ENCODE data around the gene ABHD5. TPM values are rescaled to one million over a fixed set of nuclear protein-coding genes. Genes with fewer than 3 reads are reported as not detected.

The ABHD5 gene
- total and polyA plus RNA-seq, 7 experiments from 2014 or later = 4.2 to 21.0 (median 6.4) TPM

DNA sequence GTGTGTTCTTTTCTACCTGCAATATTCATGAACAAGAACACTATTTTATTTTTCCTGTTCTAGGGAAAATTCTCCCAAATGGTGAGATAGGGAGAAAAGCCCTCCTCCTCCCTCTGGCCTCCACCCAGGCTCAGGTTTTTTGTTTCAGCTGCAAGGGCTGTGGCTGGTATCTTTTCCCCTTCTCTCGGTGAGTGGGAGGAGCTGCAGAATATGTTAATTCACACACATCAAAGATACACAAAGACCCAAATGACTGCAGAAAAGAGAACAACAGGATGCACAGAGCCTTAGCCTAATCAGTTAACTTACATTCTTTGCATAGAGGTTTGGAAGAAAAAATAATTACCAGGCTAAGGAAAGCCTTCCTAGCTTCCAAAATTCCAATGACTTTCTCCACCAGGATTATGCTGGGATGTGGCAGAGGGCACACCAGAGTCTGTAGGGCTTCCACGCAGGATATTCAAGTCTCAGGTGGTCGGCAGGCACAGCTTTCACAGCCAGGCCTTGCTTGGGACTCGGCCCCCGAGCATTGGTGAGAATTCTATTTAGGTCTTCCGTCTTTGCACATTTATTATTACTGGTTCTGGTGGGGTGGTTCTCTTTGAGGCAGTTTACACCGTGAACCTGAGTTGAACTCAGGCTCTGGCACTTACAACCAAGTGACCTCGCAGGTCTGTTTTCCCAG, 64.9 kb downstream of the ABHD5 start:
- ChIA-PET POLR2A (interaction anchor here (0.7 to 3.6 kb wide), 5 partner anchors 47 to 1104 kb away, joined by 3 to 12 read pairs (median 3); partner anchors contain the start of genes ABHD5 and ANO10), CTCF (interaction anchor here (1.3 to 2.4 kb wide), 2 partner anchors 13 to 56 kb away, joined by 3 to 10 read pairs; no protein-coding TSS in a partner anchor)
- H3K27ac ChIP-seq (ENCODE audit: low read depth, low read length) = peak overlapping the region; percentile 55
- no peaks in the 10 kb centered on the region for H3K9me3 Mint-ChIP-seq
- peak overlapping the region; percentile 9 to 74 (median 64) for H3K4me3 Mint-ChIP-seq
- no peaks in the 10 kb centered on the region for H3K36me3 ChIP-seq (ENCODE audit: control insufficient read depth in 2 of 3, insufficient read depth in 3 of 3, low read length in 3 of 3)
- H3K9me3 ChIP-seq (ENCODE audit: control insufficient read depth in 2 of 3, low read length in 3 of 3) = no peaks in the 10 kb centered on the region
- H3K4me1 Mint-ChIP-seq = peaks cover 19 to 63% (median 56%) of the 10 kb centered on the region in 7 donors
- H3K27me3 Mint-ChIP-seq = peaks cover 0 to 8% (median 0%) of the 10 kb centered on the region in 5 donors
- ATAC-seq (peak; percentile 91), DNase-seq (peak in 7 of 9 donors; percentile 37 to 74 (median 62))
- H3K27ac Mint-ChIP-seq = peak overlapping the region; percentile 47 to 98 (median 93)
- intact Hi-C loops (cut with micrococcal nuclease) = loop anchor here (1.0 to 5.0 kb wide), 9 partner anchors 14 to 593 kb away; partner anchors contain the start of genes ABHD5 (in 2 of the 2), ANO10 (in 2 of the 2) and TCAIM (in 1 of the 2)
- H3K36me3 Mint-ChIP-seq = peaks cover 0 to 8% (median 0%) of the 10 kb centered on the region in 5 donors
- H3K4me1 ChIP-seq (ENCODE audit: control insufficient read depth in 2 of 2, insufficient read depth in 2 of 2, low read length in 2 of 2) = peaks cover 8 to 43% of the 10 kb centered on the region in 2 donors
- H3K27me3 ChIP-seq (ENCODE audit: control insufficient read depth in 2 of 2, insufficient read depth in 2 of 2, low read length in 2 of 2) = no peaks in the 10 kb centered on the region
- H3K4me3 ChIP-seq (ENCODE audit: low read length) = peak overlapping the region; percentile 6

- H3K9me3 Mint-ChIP-seq = no peaks in the 10 kb centered on the region
- peaks cover 0 to 4% (median 0%) of the 10 kb centered on the region in 5 donors for H3K36me3 Mint-ChIP-seq
- Histone ChIP-seq H3K9me3 (ENCODE audit: control insufficient read depth in 2 of 3, low read length in 3 of 3) (no peaks in the 10 kb centered on the region), H3K4me1 (ENCODE audit: control insufficient read depth in 2 of 2, insufficient read depth in 2 of 2, low read length in 2 of 2) (peaks cover 8 to 43% of the 10 kb centered on the region in 2 donors), H3K27me3 (ENCODE audit: control insufficient read depth in 2 of 2, insufficient read depth in 2 of 2, low read length in 2 of 2) (no peaks in the 10 kb centered on the region), H3K4me3 (ENCODE audit: low read length) (no peak overlapping the region), H3K27ac (ENCODE audit: low read depth, low read length) (no peak overlapping the region), H3K36me3 (ENCODE audit: control insufficient read depth in 2 of 3, insufficient read depth in 3 of 3, low read length in 3 of 3) (no peaks in the 10 kb centered on the region)
- H3K4me1 Mint-ChIP-seq = peaks cover 19 to 59% (median 52%) of the 10 kb centered on the region in 7 donors
- peak overlapping the region; percentile 24 to 97 (median 87) for H3K27ac Mint-ChIP-seq
- ATAC-seq (no peak), DNase-seq (no peak)
- H3K27me3 Mint-ChIP-seq = peaks cover 0 to 9% (median 0%) of the 10 kb centered on the region in 5 donors
- POLR2A ChIA-PET = interaction anchor here (0.5 to 3.0 kb wide), 3 partner anchors 11 to 580 kb away, joined by 3 to 11 read pairs (median 4); partner anchors contain the start of gene TCAIM
- peak overlapping the region in 6 of 10 donors; percentile 12 to 58 (median 42) for H3K4me3 Mint-ChIP-seq
- CTCF ChIA-PET = interaction anchor here (0.7 to 1.3 kb wide), 3 partner anchors 11 to 213 kb away, joined by 3 read pairs; no protein-coding TSS in a partner anchor
- intact Hi-C loops (cut with micrococcal nuclease) = loop anchor here (5.0 kb wide), 5 partner anchors 65 to 595 kb away; partner anchors contain the start of genes ABHD5 (in 1 of the 2), ANO10 (in 1 of the 2) and TCAIM (in 1 of the 2)
Observed at GRCh38 chr3:43757666-43758321, 67.1 kb downstream of the ABHD5 start.

DNA sequence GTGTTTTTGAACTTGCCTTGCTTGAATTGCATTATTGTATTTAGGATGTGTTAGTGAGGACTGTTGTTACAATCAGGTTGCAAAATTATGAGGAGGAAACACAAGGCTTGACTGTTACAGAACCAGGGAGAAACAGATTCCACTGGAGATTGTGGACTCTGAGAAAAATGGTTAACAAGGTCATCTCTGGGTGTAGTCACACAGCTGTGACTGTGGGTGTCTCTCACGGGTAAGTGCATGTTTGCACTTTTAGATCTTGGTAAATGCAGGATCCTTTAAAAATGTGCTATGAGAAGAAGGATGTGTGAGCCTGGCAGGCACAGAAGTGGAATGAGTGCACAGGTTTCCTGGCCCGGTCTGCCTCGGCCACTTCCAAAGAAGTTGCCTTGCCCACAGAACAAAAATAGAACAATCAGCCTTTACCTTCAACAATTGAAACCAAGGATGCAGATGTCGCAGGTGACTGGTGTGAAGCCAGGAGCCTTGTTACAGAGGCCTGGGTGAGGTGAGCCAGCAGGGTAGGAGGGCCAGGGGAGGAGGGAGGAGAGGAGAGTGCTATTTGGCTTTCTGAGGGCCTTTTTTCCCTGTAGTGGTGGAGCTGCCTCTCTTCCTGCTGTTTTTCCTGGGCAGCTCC, 68.0 kb downstream of the ABHD5 start:
- Mint-ChIP-seq H3K4me1 (peaks cover 19 to 56% (median 52%) of the 10 kb centered on the region in 7 donors), H3K27ac (peak overlapping the region in 7 of 9 donors; percentile 42 to 97 (median 68))
- CTCF ChIA-PET = interaction anchor here (0.7 to 1.5 kb wide), 8 partner anchors 10 to 442 kb away, joined by 3 to 9 read pairs (median 3); no protein-coding TSS in a partner anchor

DNA sequence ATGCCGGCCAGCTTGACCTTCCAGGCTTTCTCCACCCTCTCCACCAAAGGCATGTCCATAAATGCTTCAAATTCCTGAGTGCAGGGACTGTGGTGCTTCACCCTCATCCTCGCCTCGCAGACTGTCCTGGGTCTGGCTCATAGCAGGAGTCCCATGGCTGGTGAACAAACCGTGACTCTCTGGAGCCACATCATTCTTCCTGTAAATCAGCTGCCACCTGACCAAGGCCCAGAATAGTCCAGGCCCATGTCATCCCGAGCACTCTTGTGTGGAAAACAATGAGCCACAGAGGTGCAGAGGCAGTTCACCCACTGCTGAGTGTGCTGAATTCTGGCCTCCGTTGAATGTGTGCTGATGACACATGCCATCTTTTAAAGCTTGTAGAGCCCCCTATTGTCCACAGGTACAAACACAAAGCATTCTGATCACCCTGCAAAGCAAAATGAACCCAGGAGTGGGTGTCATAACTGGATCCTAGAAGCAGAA, 68.6 kb downstream of the ABHD5 start:
- Mint-ChIP-seq H3K27ac (peak overlapping the region in 5 of 9 donors; percentile 56 to 97 (median 84)), H3K9me3 (no peaks in the 10 kb centered on the region), H3K27me3 (peaks cover 0 to 9% (median 0%) of the 10 kb centered on the region in 5 donors), H3K36me3 (peaks cover 0 to 4% (median 0%) of the 10 kb centered on the region in 5 donors), H3K4me1 (peaks cover 19 to 54% (median 51%) of the 10 kb centered on the region in 7 donors), H3K4me3 (peak overlapping the region in 1 of 10 donors; percentile 12)
- intact Hi-C loops (cut with micrococcal nuclease) = loop anchor here (1.0 to 5.0 kb wide), 8 partner anchors 67 to 597 kb away; partner anchors contain the start of genes ABHD5 (in 2 of the 2), ANO10 (in 2 of the 2) and TCAIM (in 1 of the 2)
- Histone ChIP-seq H3K36me3 (ENCODE audit: control insufficient read depth in 2 of 3, insufficient read depth in 3 of 3, low read length in 3 of 3) (no peaks in the 10 kb centered on the region), H3K27ac (ENCODE audit: low read depth, low read length) (no peak overlapping the region), H3K4me3 (ENCODE audit: low read length) (no peak overlapping the region), H3K27me3 (ENCODE audit: control insufficient read depth in 2 of 2, insufficient read depth in 2 of 2, low read length in 2 of 2) (no peaks in the 10 kb centered on the region), H3K9me3 (ENCODE audit: control insufficient read depth in 2 of 3, low read length in 3 of 3) (no peaks in the 10 kb centered on the region), H3K4me1 (ENCODE audit: control insufficient read depth in 2 of 2, insufficient read depth in 2 of 2, low read length in 2 of 2) (peaks cover 8 to 41% of the 10 kb centered on the region in 2 donors)
- DNase-seq (peak in 5 of 9 donors; percentile 2 to 30 (median 26)), ATAC-seq (peak; percentile 34)
- ChIA-PET POLR2A (interaction anchor here (1.0 to 3.0 kb wide), 3 partner anchors 9 to 453 kb away, joined by 3 to 11 read pairs (median 4); partner anchors contain the start of gene ABHD5), CTCF (interaction anchor here (0.7 to 1.5 kb wide), 7 partner anchors 9 to 441 kb away, joined by 3 to 9 read pairs (median 3); no protein-coding TSS in a partner anchor)

More for the DNA sequence above, 68.0 kb downstream of the ABHD5 start:
- H3K27me3 Mint-ChIP-seq = peaks cover 0 to 9% (median 0%) of the 10 kb centered on the region in 5 donors
- Histone ChIP-seq H3K4me3 (ENCODE audit: low read length) (no peak overlapping the region), H3K36me3 (ENCODE audit: control insufficient read depth in 2 of 3, insufficient read depth in 3 of 3, low read length in 3 of 3) (no peaks in the 10 kb centered on the region), H3K27ac (ENCODE audit: low read depth, low read length) (no peak overlapping the region), H3K4me1 (ENCODE audit: control insufficient read depth in 2 of 2, insufficient read depth in 2 of 2, low read length in 2 of 2) (peaks cover 8 to 43% of the 10 kb centered on the region in 2 donors), H3K9me3 (ENCODE audit: control insufficient read depth in 2 of 3, low read length in 3 of 3) (no peaks in the 10 kb centered on the region), H3K27me3 (ENCODE audit: control insufficient read depth in 2 of 2, insufficient read depth in 2 of 2, low read length in 2 of 2) (no peaks in the 10 kb centered on the region)
- ATAC-seq (no peak), DNase-seq (no peak)
- POLR2A ChIA-PET = interaction anchor here (1.0 to 3.0 kb wide), 3 partner anchors 10 to 454 kb away, joined by 3 to 11 read pairs (median 4); partner anchors contain the start of gene ABHD5
- peaks cover 0 to 4% (median 0%) of the 10 kb centered on the region in 5 donors for H3K36me3 Mint-ChIP-seq
- H3K4me3 Mint-ChIP-seq = peak overlapping the region in 2 of 10 donors; percentile 5 to 16
- intact Hi-C loops (cut with micrococcal nuclease) = loop anchor here (1.0 to 5.0 kb wide), 8 partner anchors 66 to 596 kb away; partner anchors contain the start of genes ABHD5 (in 2 of the 2), ANO10 (in 2 of the 2) and TCAIM (in 1 of the 2)
- no peaks in the 10 kb centered on the region for H3K9me3 Mint-ChIP-seq

- H3K9me3 Mint-ChIP-seq = no peaks in the 10 kb centered on the region
- no peak overlapping the region for H3K4me3 ChIP-seq (ENCODE audit: low read length)
- POLR2A ChIA-PET = interaction anchor here (1.2 to 3.0 kb wide), 2 partner anchors 9 to 69 kb away, joined by 4 to 11 read pairs; partner anchors contain the start of gene ABHD5
- no peaks in the 10 kb centered on the region for H3K27me3 ChIP-seq (ENCODE audit: control insufficient read depth in 2 of 2, insufficient read depth in 2 of 2, low read length in 2 of 2)
- no peak overlapping the region for H3K4me3 Mint-ChIP-seq
- H3K36me3 Mint-ChIP-seq = peaks cover 0 to 4% (median 0%) of the 10 kb centered on the region in 5 donors
- DNase-seq = no peak
- H3K27ac ChIP-seq (ENCODE audit: low read depth, low read length) = no peak overlapping the region
- peaks cover 17 to 48% (median 45%) of the 10 kb centered on the region in 7 donors for H3K4me1 Mint-ChIP-seq
- CTCF ChIA-PET = interaction anchor here (0.7 to 1.5 kb wide), 5 partner anchors 9 to 441 kb away, joined by 3 to 9 read pairs (median 3); no protein-coding TSS in a partner anchor
- H3K27ac Mint-ChIP-seq = peak overlapping the region in 2 of 9 donors; percentile 56 to 84
- H3K9me3 ChIP-seq (ENCODE audit: control insufficient read depth in 2 of 3, low read length in 3 of 3) = no peaks in the 10 kb centered on the region
- H3K27me3 Mint-ChIP-seq = peaks cover 0 to 9% (median 0%) of the 10 kb centered on the region in 5 donors
- no peaks in the 10 kb centered on the region for H3K36me3 ChIP-seq (ENCODE audit: control insufficient read depth in 2 of 3, insufficient read depth in 3 of 3, low read length in 3 of 3)
- intact Hi-C loops (cut with micrococcal nuclease) = loop anchor here (1.0 to 5.0 kb wide), 8 partner anchors 68 to 598 kb away; partner anchors contain the start of genes ABHD5 (in 2 of the 2), ANO10 (in 2 of the 2) and TCAIM (in 1 of the 2)
- no peak for ATAC-seq
- H3K4me1 ChIP-seq (ENCODE audit: control insufficient read depth in 2 of 2, insufficient read depth in 2 of 2, low read length in 2 of 2) = peaks cover 8 to 36% of the 10 kb centered on the region in 2 donors
Observed at GRCh38 chr3:43759938-43760337, 69.2 kb downstream of the ABHD5 start.
